GM19023 (cell line): ENCODE measurements around the gene RGL1.

Experiments
- ATAC-seq: cut with Tn5 transposase; IDR thresholded peaks from one replicate; pipeline ENCODE4 v1.9.1; 2021; ENCODE audit warnings: mild to moderate bottlenecking, moderate library complexity; ENCODE audit not compliant: unreplicated experiment

The RGL1 gene

DNA sequence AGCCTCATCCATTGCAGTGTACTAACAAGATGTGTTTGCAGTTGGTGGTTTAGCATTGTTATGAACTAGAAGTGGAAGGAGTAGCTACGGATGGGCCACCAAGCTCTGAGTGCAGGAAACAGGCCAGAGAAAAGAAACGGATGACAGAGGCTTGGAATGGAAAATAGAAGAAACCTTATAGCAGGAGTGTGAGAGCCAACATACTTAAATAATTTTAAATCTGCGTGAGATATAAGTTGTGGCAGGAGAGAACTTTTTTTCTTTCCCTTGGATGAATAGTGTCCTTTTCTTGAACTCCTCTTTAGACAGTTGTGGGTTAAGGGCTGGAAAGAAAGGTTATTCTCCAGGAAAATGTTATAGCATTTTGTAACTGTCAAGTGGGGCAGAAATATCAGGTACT lies 54.2 kb downstream of the RGL1 start:
- no peak for ATAC-seq

DNA sequence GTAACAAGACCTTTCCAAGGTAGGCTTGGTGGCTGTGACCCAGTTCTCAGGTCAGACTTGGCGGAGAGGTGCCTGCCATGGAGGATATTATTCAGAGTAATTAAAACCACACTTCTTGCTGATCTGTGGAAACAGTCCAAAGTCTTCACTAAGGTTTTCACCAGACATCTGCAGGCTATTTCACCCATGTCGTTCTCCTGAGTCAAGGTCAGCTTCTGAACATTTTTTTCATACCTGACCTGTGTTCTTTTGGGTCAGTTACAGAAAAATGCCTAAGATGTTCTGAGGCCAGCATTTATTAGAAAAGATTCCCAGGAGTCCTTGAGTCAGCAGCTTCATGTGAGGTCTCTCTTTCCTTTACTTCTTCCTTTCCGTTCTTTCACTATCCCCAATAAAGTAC lies 54.9 kb downstream of the RGL1 start:
- no peak for ATAC-seq

DNA sequence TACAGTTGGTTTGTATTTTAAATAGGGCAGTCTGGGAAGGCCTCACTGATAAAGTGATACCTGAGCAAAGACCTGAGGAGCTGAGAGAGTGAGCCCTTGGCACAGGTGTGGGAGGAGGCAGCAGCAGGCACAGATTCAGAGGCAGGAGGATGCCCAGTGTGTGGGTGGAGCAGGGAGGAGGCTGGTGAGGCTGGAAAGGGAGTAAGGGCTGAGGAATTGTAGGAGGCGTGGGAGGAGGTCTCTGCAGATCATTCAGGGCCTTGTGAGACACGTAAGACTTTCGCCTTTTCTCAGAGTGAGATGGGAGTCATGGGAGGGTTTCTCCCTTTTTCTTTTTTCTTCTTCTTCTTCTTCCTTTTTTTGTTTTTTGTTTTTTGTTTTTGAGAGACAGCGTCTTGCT lies 58.0 kb downstream of the RGL1 start:
- no peak for ATAC-seq

GRCh38 chr1:183863852-183864251 lies 58.9 kb downstream of the RGL1 start:
- ATAC-seq = no peak

- ATAC-seq = no peak
Measured at GRCh38 chr1:183864611-183865010, 59.7 kb downstream of the RGL1 start.

DNA sequence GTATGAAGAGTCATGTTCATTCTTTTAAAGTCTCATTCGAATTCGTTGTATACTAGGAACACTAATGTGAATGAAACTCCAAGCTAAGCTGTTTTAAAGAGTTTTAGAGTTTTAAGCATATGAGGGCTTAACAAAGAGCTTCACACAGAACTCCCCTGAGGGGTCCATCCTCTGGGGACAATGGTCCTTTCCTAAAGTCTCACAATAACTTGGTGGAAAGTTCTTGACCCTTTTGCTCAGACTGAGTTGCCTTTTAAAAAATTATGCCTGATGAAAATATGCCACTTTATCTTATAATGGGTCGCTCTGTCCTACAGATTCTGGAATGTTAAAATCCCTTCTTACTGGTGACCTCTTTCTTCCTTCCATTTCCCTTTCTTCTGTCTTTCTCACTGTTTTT lies 64.3 kb downstream of the RGL1 start:
- no peak for ATAC-seq

DNA sequence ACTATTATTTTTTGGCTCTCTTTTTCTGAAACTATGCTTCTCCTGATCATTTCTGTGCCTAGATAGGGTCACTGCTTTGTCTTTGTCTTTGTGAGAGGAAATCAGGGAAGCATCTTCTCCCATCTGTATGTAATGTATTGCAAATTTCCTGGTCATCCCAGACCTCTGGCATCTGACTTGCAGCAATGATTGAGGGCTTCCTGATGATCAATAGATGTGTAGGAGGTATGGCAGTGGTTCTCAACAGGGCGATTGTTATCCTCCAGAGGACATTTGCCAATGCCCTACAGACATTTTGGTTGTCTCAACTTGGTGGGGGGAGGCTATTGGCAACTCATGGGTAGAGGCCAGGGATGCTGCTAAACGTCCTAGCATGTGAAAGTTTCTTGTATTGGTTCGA lies 64.7 kb downstream of the RGL1 start:
- no peak for ATAC-seq

DNA sequence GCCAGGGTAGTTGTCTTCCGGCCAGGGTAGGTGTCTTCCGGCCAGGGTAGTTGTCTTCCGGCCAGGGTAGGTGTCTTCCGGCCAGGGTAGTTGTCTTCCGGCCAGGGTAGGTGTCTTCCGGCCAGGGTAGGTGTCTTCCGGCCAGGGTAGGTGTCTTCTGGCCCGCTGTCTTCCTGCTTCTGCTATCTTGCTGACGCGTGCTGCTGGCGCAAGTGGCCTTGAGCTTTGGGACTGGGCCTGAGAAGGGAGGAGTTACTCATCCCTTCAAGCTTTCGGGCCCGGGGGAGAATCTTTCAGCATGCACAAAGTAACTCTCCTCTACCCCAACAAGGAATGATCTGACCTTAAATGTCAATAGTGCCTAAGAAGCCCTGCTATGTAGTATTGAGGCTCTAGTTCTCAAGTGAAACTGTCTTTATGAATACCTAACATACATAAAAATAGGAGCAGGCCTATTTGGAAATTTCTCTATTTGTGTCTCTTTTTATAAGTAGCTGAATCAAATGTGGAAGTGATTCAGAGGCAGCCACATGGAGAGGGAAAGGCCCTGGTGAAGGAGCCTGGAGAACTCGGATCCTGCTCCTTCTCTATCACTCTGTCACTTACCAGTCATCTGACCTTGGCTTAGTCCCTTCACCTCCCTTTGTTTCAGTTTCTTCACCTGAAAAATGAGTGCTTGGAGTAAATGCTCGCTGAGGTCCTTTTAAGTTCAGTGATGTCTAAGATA lies 65.6 kb downstream of the RGL1 start:
- peak; percentile 28 for ATAC-seq

GRCh38 chr1:183871142-183871541 lies 66.2 kb downstream of the RGL1 start:
- peak; percentile 49 for ATAC-seq

DNA sequence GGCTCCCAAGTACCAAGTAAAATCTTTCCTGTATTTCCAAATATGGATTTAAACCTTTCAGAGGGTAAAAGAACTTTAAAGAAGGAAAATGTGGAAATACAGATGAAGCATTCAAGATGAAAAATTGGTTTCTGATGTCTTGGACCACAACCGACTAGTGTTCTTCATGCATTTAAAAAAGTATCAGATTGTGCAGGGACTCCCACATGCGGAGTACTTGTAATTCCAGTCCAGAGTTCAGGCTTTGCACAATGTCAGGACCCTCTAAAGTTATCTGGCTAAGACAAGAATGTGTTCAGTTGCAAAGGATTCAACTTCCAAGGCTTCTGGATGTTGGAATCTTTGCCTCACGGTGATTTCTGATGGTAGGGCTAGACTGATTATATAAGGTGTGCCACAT lies 66.7 kb downstream of the RGL1 start:
- ATAC-seq = no peak

GRCh38 chr1:183872403-183872802 lies 67.5 kb downstream of the RGL1 start:
- ATAC-seq = no peak

DNA sequence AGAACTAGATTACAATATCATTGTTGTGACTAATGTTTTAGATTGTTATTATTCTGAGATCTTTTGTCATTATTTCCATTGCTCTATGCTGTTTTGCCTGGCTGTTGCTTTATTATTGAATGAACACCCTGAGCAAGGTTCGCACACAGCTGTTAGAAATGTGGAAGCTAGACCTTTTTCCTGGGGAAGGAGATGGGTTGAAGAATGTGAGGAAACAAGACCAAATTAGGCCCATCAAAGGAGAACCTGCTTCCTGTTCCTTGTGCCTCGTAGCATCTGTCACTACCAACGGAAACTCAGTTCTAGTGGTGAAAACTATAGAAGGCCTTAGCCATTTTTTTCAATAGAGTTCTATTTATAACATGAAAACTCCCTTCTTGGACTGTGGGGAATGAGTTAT lies 68.7 kb downstream of the RGL1 start:
- no peak for ATAC-seq

- no peak for ATAC-seq
Measured at GRCh38 chr1:183876309-183876708, 71.4 kb downstream of the RGL1 start.

GRCh38 chr1:183877053-183877720 lies 72.3 kb downstream of the RGL1 start:
- ATAC-seq = no peak

DNA sequence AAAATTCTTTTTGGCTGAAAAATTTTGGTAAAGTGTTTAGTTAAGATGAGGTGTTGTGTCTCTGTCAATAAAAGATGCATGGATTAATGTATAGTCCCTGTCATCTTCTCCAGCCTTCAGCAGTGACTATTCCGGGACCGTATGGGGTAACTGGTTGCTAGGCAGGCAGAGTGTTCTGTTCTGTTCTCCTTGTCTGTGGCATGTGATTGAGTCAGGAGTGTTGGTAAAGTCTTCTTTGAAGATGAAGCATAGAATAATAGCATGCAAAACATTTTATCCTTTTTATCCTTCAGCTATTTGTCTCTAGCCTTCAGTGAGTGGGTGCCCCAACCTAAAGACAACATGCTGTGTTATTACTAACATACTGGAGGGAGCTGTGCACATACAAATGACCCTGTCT lies 74.6 kb downstream of the RGL1 start:
- ATAC-seq = no peak

DNA sequence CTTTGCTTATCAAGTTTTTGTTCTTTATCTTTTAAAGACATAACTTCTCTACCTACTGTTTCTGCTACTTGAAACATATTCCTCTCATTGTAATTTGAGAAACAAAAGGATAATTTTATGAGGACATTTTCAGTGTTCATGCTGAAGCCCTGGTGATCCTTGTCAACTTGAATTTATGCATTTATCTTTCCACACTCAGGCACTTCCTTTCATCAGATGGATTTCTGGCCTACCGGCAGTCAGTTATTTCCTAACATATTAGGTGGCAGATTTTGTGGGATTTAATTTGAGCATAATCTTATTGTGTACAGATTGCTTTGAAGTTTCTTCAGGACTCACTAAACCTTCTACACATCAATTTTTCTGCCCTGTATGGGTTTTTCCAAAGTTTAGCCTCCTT lies 75.0 kb downstream of the RGL1 start:
- ATAC-seq = no peak

- ATAC-seq = no peak
Measured at GRCh38 chr1:183880531-183881243, 75.8 kb downstream of the RGL1 start.

- ATAC-seq = no peak
Measured at GRCh38 chr1:183881387-183882131, 76.6 kb downstream of the RGL1 start.

DNA sequence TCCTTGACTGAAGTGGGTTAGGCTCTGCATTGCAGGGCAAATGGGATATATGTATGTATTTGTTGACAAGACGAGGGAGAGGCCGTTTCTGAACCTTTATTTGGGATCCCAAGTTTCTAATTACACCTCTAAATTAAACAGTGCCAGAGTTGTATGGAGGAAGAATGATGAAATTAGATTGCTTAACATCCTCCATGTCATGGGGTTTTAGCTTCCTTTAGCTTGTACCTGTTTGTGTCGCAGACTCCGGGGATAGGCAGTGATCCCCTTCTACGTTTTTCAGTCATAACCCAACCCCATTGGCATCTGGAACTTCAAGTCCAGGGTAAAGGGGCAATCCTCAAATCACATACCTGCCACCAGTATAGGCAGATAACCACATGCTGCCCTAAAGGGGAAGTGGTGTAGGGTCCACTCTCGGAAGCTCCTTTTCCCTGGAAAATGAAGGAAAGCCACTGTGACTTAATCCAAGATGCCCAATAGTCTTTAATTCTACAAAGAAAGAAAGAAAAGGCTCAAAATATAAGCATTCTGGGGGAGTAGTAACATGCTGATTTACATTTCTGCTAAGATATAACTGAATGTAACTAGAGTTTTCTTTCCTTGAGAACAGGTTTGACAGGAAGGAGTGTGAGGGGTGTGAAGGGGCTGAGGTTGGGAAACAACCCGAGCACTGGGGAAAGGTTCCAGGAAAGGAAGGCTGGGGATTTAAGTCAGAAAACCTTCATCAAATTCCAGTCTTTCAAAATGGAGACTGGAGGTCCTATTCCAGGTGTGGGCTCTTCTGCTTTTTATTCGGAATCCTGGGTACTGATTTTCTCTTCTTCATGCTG lies 77.6 kb downstream of the RGL1 start:
- no peak for ATAC-seq

DNA sequence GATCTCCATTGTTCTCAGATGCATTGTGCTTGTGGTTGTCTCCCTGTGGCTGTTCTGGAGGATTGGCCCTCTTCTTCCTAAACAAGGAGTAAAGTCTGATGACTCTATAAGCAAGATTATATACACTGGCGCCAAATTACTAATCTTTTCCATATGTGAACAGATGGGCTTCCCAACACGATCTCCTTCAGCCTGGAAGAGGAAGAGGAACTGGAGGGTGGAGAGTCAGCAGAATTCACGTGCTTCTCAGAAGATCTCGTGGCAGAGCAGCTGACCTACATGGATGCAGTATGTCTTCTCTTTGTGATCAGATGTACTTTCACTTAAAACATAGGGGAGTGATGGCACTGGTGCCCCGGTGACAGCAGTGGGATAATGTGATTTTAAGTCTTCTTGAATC lies 78.7 kb downstream of the RGL1 start:
- no peak for ATAC-seq

- no peak for ATAC-seq
Measured at GRCh38 chr1:183884526-183884925, 79.6 kb downstream of the RGL1 start.
